Sigmoid colon (tissue), 7 donors: ENCODE data around the gene SLC19A1. TPM values are rescaled to one million over a fixed set of nuclear protein-coding genes. Genes with fewer than 3 reads are reported as not detected.

Source experiments
- DNase-seq: peaks from one replicate; pipeline ENCODE4 v3.0.0-alpha.2; 2019
- H3K27ac ChIP-seq, 4 donors: fragments of 200-600 bp; sonication (generic); one replicate each; pipeline ENCODE4 v1.5.1; 2016 to 2019; ENCODE audit warnings: mild to moderate bottlenecking in 1 of 4
- H3K27me3 ChIP-seq, 3 donors: fragments of 200-600 bp; sonication (generic); one replicate each; pipeline ENCODE4 v1.5.1; 2019; ENCODE audit warnings: mild to moderate bottlenecking in 1 of 3
- H3K36me3 ChIP-seq, 4 donors: fragments of 200-600 bp; sonication (generic); one replicate each; pipeline ENCODE4 v1.5.1; 2016 to 2019
- H3K4me1 ChIP-seq, 4 donors: fragments of 200-600 bp; sonication (generic); one replicate each; pipeline ENCODE4 v1.5.1; 2017 to 2019
- H3K4me3 ChIP-seq, 4 donors: fragments of 200-600 bp; sonication (generic); one replicate each; pipeline ENCODE4 v1.5.1; 2017 to 2019; ENCODE audit warnings: mild to moderate bottlenecking in 2 of 4, moderate library complexity in 1 of 4
- H3K9me3 ChIP-seq, 4 donors: fragments of 200-600 bp in 3 of 4; sonication (generic) in 3 of 4; one replicate each; pipeline versions ENCODE4 v1.5.1 to v1.6.1; 2013 to 2019
- EP300 ChIP-seq, 4 donors: sonication (generic); formaldehyde crosslinking; IDR thresholded peaks; one replicate each; pipeline ENCODE4 v1.6.1; 2017; ENCODE audit warnings: antibody characterized with exemption in 4 of 4
- POLR2A ChIP-seq, 2 donors: fragments of 450-650 bp; IDR thresholded peaks; one replicate each; pipeline ENCODE4 v1.6.1; 2016; ENCODE audit warnings: antibody characterized with exemption in 2 of 2, mild to moderate bottlenecking in 2 of 2, moderate library complexity in 2 of 2
- POLR2AphosphoS5 ChIP-seq, 4 donors: sonication (generic); formaldehyde crosslinking; IDR thresholded peaks; one replicate each; pipeline ENCODE4 v1.6.1; 2017; ENCODE audit warnings: antibody characterized with exemption in 4 of 4
- whole genome bisulfite sequencing, 2 donors: extraction: QIAGEN DNeasy Blood & Tissue Kit; methylation state at CpG; one replicate each; pipeline ENCODE4 v1.1.7; 2013; 5-methylcytosine and 5-hydroxymethylcytosine counted together
- intact Hi-C: fragments of 100-400 bp; cut with DNase I; formaldehyde crosslinking; loops from one replicate; pipeline ENCODE4 v1.15.1; 2023
- polyA plus RNA-seq, 3 donors: library from polyadenylated mRNA; stranded (reverse); fragments of 200-250 nt; gene quantifications; one replicate each; pipeline ENCODE4 v1.2.3, GENCODE V29; 2013
- total RNA-seq, 4 donors: library from RNA; depleted of rRNA; stranded (reverse); fragments of >200 nt; gene quantifications; one replicate each; pipeline ENCODE4 v1.1.0, GENCODE V29; 2016
- TF ChIP-seq, protein P1 (sequence below), 4 experiments: fragments of 450-650 bp in 3 of 4; fragments of 200-600 bp in 1 of 4; IDR thresholded peaks; one replicate each; pipeline ENCODE4 v1.5.1; 2016 to 2019; ENCODE audit warnings: antibody characterized with exemption in 4 of 4, mild to moderate bottlenecking in 3 of 4, moderate library complexity in 2 of 4
- donor health status: healthy with polysubstance abuse.
- donor health status: Bipolar disorder and iron deficiency.
- donor health status: healthy.

Gene SLC19A1
- total and polyA plus RNA-seq, 7 donors: 1.8 to 10.7 (median 2.5) TPM

DNA sequence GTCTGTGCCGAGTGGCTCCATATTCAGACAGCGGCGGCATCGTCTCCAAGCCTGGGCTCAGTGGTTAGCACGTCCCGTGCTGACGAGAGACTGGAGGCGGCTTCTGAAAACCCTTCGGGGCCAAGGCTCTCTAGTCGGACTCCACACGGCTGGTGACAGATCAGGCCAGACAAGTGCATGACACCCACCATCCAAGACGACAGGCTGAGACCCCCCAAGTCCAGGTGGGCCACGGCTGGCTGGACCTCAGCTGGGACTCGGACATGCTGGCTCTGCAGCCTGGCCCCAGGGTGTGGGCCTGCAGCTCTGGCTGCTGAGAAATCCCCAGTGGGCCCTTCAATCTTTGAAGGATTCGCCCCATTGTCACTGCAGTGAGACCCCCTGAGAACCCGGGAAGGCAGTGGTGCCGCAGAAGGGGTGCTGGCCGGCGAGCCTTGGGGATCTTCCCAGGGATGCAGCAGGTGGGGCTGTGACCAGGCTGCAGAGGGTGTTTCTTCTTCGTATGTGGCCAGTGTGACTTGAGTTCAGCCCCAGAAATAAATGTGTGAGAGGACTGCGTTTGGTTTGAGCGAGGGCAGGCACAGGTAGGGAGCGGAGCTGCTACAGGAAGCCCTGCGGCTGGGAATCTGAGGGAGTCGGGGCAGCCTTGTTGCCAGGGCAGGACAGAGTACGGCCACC, 15.9 kb upstream of the SLC19A1 start:
- Histone ChIP-seq H3K9me3 (no peaks in the 10 kb centered on the region), H3K27me3 (no peaks in the 10 kb centered on the region), H3K36me3 (no peaks in the 10 kb centered on the region), H3K4me3 (no peak overlapping the region), H3K27ac (no peak overlapping the region), H3K4me1 (peaks cover 0 to 21% (median 15%) of the 10 kb centered on the region in 4 donors)
- 88 to 89% methylated on average over 26 of the region's 26 CpGs for WGBS, 2 donors
- intact Hi-C loops: loop anchor here (5.0 kb wide), 2 partner anchors 84 to 364 kb away; partner anchors contain the start of gene PCBP3
- peak; percentile 63 for DNase-seq
- TF ChIP-seq EP300 (IDR thresholded peaks at IDR 0.05): no peak
- no peak for TF ChIP-seq POLR2A (IDR thresholded peaks at IDR 0.05)
- TF ChIP-seq, protein P1, sequence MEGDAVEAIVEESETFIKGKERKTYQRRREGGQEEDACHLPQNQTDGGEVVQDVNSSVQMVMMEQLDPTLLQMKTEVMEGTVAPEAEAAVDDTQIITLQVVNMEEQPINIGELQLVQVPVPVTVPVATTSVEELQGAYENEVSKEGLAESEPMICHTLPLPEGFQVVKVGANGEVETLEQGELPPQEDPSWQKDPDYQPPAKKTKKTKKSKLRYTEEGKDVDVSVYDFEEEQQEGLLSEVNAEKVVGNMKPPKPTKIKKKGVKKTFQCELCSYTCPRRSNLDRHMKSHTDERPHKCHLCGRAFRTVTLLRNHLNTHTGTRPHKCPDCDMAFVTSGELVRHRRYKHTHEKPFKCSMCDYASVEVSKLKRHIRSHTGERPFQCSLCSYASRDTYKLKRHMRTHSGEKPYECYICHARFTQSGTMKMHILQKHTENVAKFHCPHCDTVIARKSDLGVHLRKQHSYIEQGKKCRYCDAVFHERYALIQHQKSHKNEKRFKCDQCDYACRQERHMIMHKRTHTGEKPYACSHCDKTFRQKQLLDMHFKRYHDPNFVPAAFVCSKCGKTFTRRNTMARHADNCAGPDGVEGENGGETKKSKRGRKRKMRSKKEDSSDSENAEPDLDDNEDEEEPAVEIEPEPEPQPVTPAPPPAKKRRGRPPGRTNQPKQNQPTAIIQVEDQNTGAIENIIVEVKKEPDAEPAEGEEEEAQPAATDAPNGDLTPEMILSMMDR (IDR thresholded peaks at IDR 0.05): no peak
- no peak for TF ChIP-seq POLR2AphosphoS5 (IDR thresholded peaks at IDR 0.05)

DNA sequence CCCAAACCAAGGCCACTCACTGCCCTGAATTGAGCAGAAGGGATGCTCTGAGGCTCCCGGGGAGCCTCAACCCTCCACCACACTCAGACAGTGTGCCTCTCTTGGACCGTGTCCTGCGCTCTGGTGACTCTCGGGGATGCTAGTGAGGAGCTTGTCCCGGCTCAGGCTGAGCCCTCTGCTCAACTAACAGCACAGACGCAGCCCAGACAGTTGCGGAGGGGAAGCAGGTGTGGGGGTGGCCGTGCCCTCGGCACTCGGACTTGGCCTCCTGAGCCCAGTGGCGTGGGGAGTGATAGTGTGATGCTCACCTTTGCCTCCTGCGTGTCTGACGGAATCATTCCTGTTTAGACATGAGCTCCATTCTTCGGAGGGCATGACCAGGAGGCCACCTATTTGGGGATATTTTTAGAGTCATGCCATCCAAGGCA, 15.4 kb upstream of the SLC19A1 start:
- peaks cover 0 to 16% (median 12%) of the 10 kb centered on the region in 4 donors for H3K4me1 ChIP-seq
- intact Hi-C loops: loop anchor here (5.0 kb wide), 2 partner anchors 85 to 365 kb away; partner anchors contain the start of gene PCBP3
- H3K4me3 ChIP-seq: no peak overlapping the region
- H3K36me3 ChIP-seq: no peaks in the 10 kb centered on the region
- DNase-seq: peak; percentile 51
- H3K27ac ChIP-seq: no peak overlapping the region
- H3K9me3 ChIP-seq: no peaks in the 10 kb centered on the region
- no peaks in the 10 kb centered on the region for H3K27me3 ChIP-seq
- no peak for TF ChIP-seq POLR2AphosphoS5 (IDR thresholded peaks at IDR 0.05)
- TF ChIP-seq EP300 (IDR thresholded peaks at IDR 0.05): no peak
- no peak for TF ChIP-seq POLR2A (IDR thresholded peaks at IDR 0.05)
- TF ChIP-seq, protein P1 (IDR thresholded peaks at IDR 0.05): no peak
- 86 to 88% methylated on average over 14 of the region's 14 CpGs for WGBS, 2 donors

DNA sequence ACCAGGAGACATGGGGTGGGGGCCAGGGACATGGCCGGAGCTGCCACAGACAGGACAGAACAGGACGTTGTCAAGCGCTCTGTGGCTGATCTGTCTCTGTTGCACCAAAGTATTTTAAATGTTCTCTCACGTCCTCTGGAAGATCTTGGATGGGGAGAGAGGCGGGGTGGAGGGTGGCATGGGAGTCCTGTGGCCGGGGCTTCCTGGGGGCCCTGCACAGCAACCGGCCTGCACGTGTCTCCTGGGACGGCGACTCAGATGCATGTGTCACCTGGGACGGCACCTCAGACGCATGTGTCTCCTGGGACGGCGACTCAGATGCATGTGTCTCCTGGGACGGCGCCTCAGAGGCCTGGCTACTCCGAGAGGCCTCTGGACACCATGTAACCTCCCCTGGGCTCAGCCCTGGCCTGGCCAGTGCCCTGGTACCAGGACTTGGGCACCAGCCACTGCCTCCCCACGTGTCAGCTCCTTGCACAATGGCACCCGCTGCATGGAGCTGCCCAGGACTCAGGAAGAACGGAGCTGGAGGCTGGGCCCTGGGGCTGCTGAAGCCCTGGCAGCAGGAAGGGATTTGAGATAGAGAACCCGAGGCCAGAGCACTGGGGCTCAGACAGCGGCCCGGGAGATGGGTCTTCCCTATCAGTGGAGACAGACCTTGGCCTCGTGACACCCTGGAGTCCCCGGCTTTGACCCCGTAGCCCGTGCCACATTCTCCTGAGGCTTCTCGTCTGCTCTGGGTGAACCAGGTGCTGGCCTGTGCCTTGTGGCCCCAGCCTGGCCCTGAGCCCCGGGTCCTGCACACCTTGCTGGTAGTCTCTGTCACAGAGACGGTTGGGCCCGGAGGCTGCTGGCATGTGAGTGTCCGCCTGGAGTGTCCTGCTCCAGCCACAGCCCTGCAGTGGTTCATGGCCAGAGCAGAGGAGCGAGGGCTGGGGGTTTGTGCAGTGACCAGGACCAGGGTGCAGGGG, 14.7 kb upstream of the SLC19A1 start:
- no peaks in the 10 kb centered on the region for H3K27me3 ChIP-seq
- H3K9me3 ChIP-seq: no peaks in the 10 kb centered on the region
- peaks cover 0 to 12% (median 11%) of the 10 kb centered on the region in 4 donors for H3K4me1 ChIP-seq
- no peak for TF ChIP-seq POLR2AphosphoS5 (IDR thresholded peaks at IDR 0.05)
- H3K36me3 ChIP-seq: no peaks in the 10 kb centered on the region
- H3K27ac ChIP-seq: peak overlapping the region in 2 of 4 donors; percentile 85 to 90
- DNase-seq: peak; percentile 69
- 88% methylated on average over 33 of the region's 33 CpGs for WGBS, 2 donors
- intact Hi-C loops: loop anchor here (1.0 to 5.0 kb wide), 4 partner anchors 39 to 365 kb away; partner anchors contain the start of gene PCBP3
- no peak overlapping the region for H3K4me3 ChIP-seq

- no peak for DNase-seq
- intact Hi-C loops: loop anchor here (1.0 to 5.0 kb wide), 4 partner anchors 40 to 366 kb away; partner anchors contain the start of gene PCBP3
- 38 to 66% methylated on average over 12 of the region's 12 CpGs for WGBS, 2 donors
- H3K9me3 ChIP-seq: no peaks in the 10 kb centered on the region
- no peaks in the 10 kb centered on the region for H3K27me3 ChIP-seq
- H3K27ac ChIP-seq: peak overlapping the region; percentile 82 to 90 (median 87)
- no peaks in the 10 kb centered on the region for H3K36me3 ChIP-seq
- H3K4me3 ChIP-seq: peak overlapping the region; percentile 41 to 60 (median 54)
- no peak for TF ChIP-seq EP300 (IDR thresholded peaks at IDR 0.05)
- no peak for TF ChIP-seq POLR2AphosphoS5 (IDR thresholded peaks at IDR 0.05)
- TF ChIP-seq, protein P1 (IDR thresholded peaks at IDR 0.05): no peak
- no peak for TF ChIP-seq POLR2A (IDR thresholded peaks at IDR 0.05)
- H3K4me1 ChIP-seq: peaks cover 0 to 12% (median 11%) of the 10 kb centered on the region in 4 donors
These were observed 14.0 kb upstream of the SLC19A1 start for GRCh38 chr21:45556302-45556644.
